AG10803 (cell line): ENCODE measurements around the gene SPDYA.

ENCODE experiments used
- DNase-seq: peaks from one replicate; pipeline ENCODE4 v3.0.0; 2010; ENCODE audit warnings: low read depth
- H3K4me3 ChIP-seq: 2 replicates; pipeline ENCODE4 v1.5.1; 2011; ENCODE audit warnings: mild to moderate bottlenecking, low read length, control low read depth
- TF ChIP-seq, protein P1 (sequence below): conservative IDR thresholded peaks from 2 replicates; pipeline ENCODE4 v1.5.1; 2011; ENCODE audit warnings: mild to moderate bottlenecking, low read length, control low read depth, inconsistent platforms

Gene SPDYA

GRCh38 chr2:28810384-28811285 is at the start of gene SPDYA:
Gene SPDYA (plus strand): TSS chr2:28810834. CDS start chr2:28816015, 5,181 bp downstream.
- peak; percentile 44 for DNase-seq
- TF ChIP-seq, protein P1, sequence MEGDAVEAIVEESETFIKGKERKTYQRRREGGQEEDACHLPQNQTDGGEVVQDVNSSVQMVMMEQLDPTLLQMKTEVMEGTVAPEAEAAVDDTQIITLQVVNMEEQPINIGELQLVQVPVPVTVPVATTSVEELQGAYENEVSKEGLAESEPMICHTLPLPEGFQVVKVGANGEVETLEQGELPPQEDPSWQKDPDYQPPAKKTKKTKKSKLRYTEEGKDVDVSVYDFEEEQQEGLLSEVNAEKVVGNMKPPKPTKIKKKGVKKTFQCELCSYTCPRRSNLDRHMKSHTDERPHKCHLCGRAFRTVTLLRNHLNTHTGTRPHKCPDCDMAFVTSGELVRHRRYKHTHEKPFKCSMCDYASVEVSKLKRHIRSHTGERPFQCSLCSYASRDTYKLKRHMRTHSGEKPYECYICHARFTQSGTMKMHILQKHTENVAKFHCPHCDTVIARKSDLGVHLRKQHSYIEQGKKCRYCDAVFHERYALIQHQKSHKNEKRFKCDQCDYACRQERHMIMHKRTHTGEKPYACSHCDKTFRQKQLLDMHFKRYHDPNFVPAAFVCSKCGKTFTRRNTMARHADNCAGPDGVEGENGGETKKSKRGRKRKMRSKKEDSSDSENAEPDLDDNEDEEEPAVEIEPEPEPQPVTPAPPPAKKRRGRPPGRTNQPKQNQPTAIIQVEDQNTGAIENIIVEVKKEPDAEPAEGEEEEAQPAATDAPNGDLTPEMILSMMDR, result no peak
- H3K4me3 ChIP-seq, result peak within 1 kb of the TSS; percentile 66

GRCh38 chr2:28761420-28761819 is 49.2 kb upstream of the SPDYA start:
- TF ChIP-seq, protein P1, result no peak
- no peak overlapping the region for H3K4me3 ChIP-seq
- no peak for DNase-seq

GRCh38 chr2:28764909-28765711 is 45.5 kb upstream of the SPDYA start:
- H3K4me3 ChIP-seq, result no peak overlapping the region
- TF ChIP-seq, protein P1, result no peak
- peak; percentile 64 for DNase-seq

DNA sequence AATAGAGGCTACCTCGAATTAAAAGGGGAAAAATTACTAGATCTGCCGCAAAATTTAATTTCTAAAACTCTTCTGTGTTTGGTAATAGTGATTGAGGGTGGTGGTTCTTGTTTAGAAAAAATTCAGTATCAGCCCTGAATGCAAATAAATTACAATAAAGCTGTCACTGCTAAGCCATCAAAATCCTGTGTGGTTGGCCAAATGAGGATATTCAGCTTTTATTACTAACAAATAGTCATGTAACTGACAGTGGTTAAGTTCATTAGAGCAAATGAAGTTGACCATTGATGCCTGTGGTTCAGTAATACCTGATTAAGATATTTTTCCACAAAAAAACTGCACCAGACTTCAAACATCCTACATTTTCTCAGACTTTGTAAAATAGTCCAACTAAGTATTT is 44.6 kb upstream of the SPDYA start:
- H3K4me3 ChIP-seq, result no peak overlapping the region
- TF ChIP-seq, protein P1, result no peak
- DNase-seq, result no peak

DNA sequence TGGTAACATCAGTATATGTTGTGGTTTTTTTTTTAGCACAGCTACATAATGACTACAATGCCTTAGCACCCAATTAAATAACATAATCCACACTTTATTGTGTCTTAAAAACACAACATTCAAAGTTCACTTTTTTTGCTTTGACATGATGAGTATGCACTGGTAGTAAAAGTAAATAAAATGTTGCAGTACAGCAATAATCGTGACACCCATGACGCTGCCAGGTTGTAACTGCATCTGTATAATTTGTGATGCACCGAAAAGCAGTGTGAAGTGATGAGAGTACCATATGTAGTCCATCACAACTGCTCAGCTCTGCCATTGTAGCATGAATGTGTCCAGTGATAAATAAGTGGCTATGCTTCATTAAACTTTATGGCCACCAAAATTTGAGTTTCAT is 43.3 kb upstream of the SPDYA start:
- H3K4me3 ChIP-seq, result no peak overlapping the region
- TF ChIP-seq, protein P1, result no peak
- no peak for DNase-seq

DNA sequence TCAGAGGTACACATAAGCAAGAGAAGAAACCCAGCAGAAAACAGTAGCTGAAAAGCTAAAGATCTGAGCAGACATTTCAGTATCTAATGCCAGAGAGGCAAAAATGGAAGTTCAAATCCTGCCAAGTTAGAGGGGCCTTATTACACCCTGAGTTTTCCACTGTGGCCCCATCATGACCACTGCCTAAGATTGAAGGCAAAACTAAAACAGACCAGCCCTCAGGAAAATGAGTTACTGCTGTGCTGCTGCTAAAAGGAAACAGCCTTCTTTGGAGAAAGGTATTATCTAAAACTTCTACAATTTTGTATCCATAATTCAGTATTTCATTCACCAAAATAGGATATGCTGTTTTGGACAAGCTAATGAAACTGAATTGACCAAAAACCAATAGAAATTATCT is 42.2 kb upstream of the SPDYA start:
- no peak overlapping the region for H3K4me3 ChIP-seq
- no peak for DNase-seq
- TF ChIP-seq, protein P1, result no peak
